ENCODE data around the gene NCSTN.

The NCSTN gene

GRCh38 chr1:160346463-160346862 is 3.3 kb downstream of the NCSTN start:
- in situ Hi-C loops (cut with MboI; ENCODE audit: low pct_unique_long_range_greater_than_20kb, low sequenced_read_pairs) = no loop called here
- DNase-seq = peak; percentile 16

- in situ Hi-C loops (cut with MboI; ENCODE audit: low pct_unique_long_range_greater_than_20kb, low sequenced_read_pairs) = no loop called here
- DNase-seq = peak; percentile 66
These were observed 3.8 kb downstream of the NCSTN start for GRCh38 chr1:160346958-160347357.

- no peak for DNase-seq
- in situ Hi-C loops (cut with MboI; ENCODE audit: low pct_unique_long_range_greater_than_20kb, low sequenced_read_pairs) = no loop called here
These were observed 8.4 kb downstream of the NCSTN start for GRCh38 chr1:160351629-160352028.

GRCh38 chr1:160352555-160352954 is 9.4 kb downstream of the NCSTN start:
- in situ Hi-C loops (cut with MboI; ENCODE audit: low pct_unique_long_range_greater_than_20kb, low sequenced_read_pairs) = no loop called here
- no peak for DNase-seq

- in situ Hi-C loops (cut with MboI; ENCODE audit: low pct_unique_long_range_greater_than_20kb, low sequenced_read_pairs) = no loop called here
- DNase-seq = no peak
These were observed 10.0 kb downstream of the NCSTN start for GRCh38 chr1:160353223-160353622.

GRCh38 chr1:160354388-160354985 is 11.3 kb downstream of the NCSTN start:
- peak; percentile 42 for DNase-seq
- in situ Hi-C loops (cut with MboI; ENCODE audit: low pct_unique_long_range_greater_than_20kb, low sequenced_read_pairs) = no loop called here

GRCh38 chr1:160357286-160358002 is 14.3 kb downstream of the NCSTN start:
- in situ Hi-C loops (cut with MboI; ENCODE audit: low pct_unique_long_range_greater_than_20kb, low sequenced_read_pairs) = no loop called here
- DNase-seq = no peak

- in situ Hi-C loops (cut with MboI; ENCODE audit: low pct_unique_long_range_greater_than_20kb, low sequenced_read_pairs) = no loop called here
- DNase-seq = no peak
These were observed 14.9 kb downstream of the NCSTN start for GRCh38 chr1:160358073-160358472.

- in situ Hi-C loops (cut with MboI; ENCODE audit: low pct_unique_long_range_greater_than_20kb, low sequenced_read_pairs) = no loop called here
These were observed 16.5 kb downstream of the NCSTN start for GRCh38 chr1:160359559-160360226.

GRCh38 chr1:160360227-160360695 is 17.1 kb downstream of the NCSTN start:
- in situ Hi-C loops (cut with MboI; ENCODE audit: low pct_unique_long_range_greater_than_20kb, low sequenced_read_pairs) = no loop called here

More at GRCh38 chr1:160359559-160360226, 16.5 kb downstream of the NCSTN start:
- no peak for DNase-seq

GRCh38 chr1:160361199-160361598 is 18.0 kb downstream of the NCSTN start:
- no peak for DNase-seq
- in situ Hi-C loops (cut with MboI; ENCODE audit: low pct_unique_long_range_greater_than_20kb, low sequenced_read_pairs) = no loop called here

More at GRCh38 chr1:160360227-160360695, 17.1 kb downstream of the NCSTN start:
- DNase-seq = no peak

GRCh38 chr1:160361814-160362167 is 18.6 kb downstream of the NCSTN start:
- no peak for DNase-seq
- in situ Hi-C loops (cut with MboI; ENCODE audit: low pct_unique_long_range_greater_than_20kb, low sequenced_read_pairs) = no loop called here

GRCh38 chr1:160362168-160362957 is 19.2 kb downstream of the NCSTN start:
- no peak for DNase-seq
- in situ Hi-C loops (cut with MboI; ENCODE audit: low pct_unique_long_range_greater_than_20kb, low sequenced_read_pairs) = no loop called here

GRCh38 chr1:160363010-160363409 is 19.8 kb downstream of the NCSTN start:
- DNase-seq = no peak
- in situ Hi-C loops (cut with MboI; ENCODE audit: low pct_unique_long_range_greater_than_20kb, low sequenced_read_pairs) = no loop called here

GRCh38 chr1:160363951-160364735 is 21.0 kb downstream of the NCSTN start:
- in situ Hi-C loops (cut with MboI; ENCODE audit: low pct_unique_long_range_greater_than_20kb, low sequenced_read_pairs) = no loop called here
- no peak for DNase-seq

- in situ Hi-C loops (cut with MboI; ENCODE audit: low pct_unique_long_range_greater_than_20kb, low sequenced_read_pairs) = no loop called here
- DNase-seq = no peak
These were observed 22.1 kb downstream of the NCSTN start for GRCh38 chr1:160365325-160365724.

- no peak for DNase-seq
- in situ Hi-C loops (cut with MboI; ENCODE audit: low pct_unique_long_range_greater_than_20kb, low sequenced_read_pairs) = no loop called here
These were observed 23.7 kb downstream of the NCSTN start, which contains the start of gene NHLH1 for GRCh38 chr1:160366731-160367515. Gene NHLH1 (plus strand): TSS chr1:160367071. CDS start chr1:160370732, 3,661 bp downstream.

- in situ Hi-C loops (cut with MboI; ENCODE audit: low pct_unique_long_range_greater_than_20kb, low sequenced_read_pairs) = no loop called here
- no peak for DNase-seq
These were observed 24.3 kb downstream of the NCSTN start for GRCh38 chr1:160367516-160367900.

All from KBM-7 (cell line).